Astrocyte of the cerebellum (primary cell): ENCODE results near the gene EML1.
"Not testable (repeated sequence)": the region's sequence is repeated elsewhere in the genome, so short reads cannot be mapped to it uniquely, and the experiment has no call there.

Source experiments
- DNase-seq: peaks from one replicate; pipeline ENCODE4 v3.0.0-alpha.2; 2011; ENCODE audit warnings: low read depth
- H3K4me3 ChIP-seq: 2 replicates; pipeline ENCODE4 v1.5.1; 2011; ENCODE audit warnings: mild to moderate bottlenecking, low read depth, low read length, moderate library complexity
- in situ Hi-C: cut with HindIII; loops from 2 replicates; pipeline ENCODE4 v1.10.0; 2017; ENCODE audit warnings: low sequenced_read_pairs
- TF ChIP-seq, protein P1 (sequence below): IDR thresholded peaks from 2 replicates; pipeline ENCODE4 v1.5.1; 2012; ENCODE audit warnings: low read length, low read depth, moderate library complexity, mild to moderate bottlenecking; ENCODE audit errors: missing control alignments

The EML1 gene

DNA sequence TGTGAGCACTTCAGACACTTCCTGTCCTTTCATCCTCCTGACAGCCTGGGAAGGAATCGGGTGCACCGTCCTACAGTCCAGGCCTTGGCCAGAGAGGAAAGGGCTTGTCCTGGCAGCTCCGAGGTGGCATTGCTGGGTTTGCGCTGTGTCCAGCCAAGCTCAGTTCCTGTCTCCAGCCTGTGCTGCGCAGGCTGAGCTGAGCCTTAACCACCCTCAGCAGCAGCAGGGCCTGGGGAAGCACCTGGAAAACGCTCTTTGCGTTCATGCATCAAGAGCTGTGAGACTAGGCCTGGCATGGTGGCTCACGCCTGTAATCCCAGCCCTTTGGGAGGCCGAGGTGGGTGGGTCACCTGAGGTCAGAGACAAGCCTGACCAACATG is 33.7 kb upstream of the EML1 start:
- no peak overlapping the region for H3K4me3 ChIP-seq
- TF ChIP-seq, protein P1, sequence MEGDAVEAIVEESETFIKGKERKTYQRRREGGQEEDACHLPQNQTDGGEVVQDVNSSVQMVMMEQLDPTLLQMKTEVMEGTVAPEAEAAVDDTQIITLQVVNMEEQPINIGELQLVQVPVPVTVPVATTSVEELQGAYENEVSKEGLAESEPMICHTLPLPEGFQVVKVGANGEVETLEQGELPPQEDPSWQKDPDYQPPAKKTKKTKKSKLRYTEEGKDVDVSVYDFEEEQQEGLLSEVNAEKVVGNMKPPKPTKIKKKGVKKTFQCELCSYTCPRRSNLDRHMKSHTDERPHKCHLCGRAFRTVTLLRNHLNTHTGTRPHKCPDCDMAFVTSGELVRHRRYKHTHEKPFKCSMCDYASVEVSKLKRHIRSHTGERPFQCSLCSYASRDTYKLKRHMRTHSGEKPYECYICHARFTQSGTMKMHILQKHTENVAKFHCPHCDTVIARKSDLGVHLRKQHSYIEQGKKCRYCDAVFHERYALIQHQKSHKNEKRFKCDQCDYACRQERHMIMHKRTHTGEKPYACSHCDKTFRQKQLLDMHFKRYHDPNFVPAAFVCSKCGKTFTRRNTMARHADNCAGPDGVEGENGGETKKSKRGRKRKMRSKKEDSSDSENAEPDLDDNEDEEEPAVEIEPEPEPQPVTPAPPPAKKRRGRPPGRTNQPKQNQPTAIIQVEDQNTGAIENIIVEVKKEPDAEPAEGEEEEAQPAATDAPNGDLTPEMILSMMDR: no peak
- in situ Hi-C loops: loop anchor here (10.0 kb wide), 1 partner anchor 115 kb away; no protein-coding TSS in a partner anchor

DNA sequence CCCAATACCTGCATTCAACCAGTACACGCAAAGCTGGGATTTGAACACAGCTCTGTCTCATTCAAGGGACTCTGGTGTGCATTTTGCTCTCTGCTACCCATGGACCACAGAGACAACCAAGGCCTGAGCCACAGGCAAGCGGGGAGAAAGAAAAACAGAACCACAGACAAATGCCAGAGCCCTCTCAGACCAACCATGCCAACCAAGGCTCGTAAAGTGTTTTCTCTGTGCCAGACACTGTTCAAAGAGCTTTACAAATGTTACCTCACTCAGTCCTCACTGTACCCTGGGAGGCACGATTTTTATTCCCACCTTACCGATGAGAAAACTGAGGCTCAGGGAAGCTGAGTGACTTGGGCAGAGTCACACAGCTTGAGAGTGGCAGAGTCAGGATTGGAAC is 32.4 kb upstream of the EML1 start:
- no peak for DNase-seq
- TF ChIP-seq, protein P1: no peak
- in situ Hi-C loops: no loop called here
- H3K4me3 ChIP-seq: no peak overlapping the region

More for the DNA sequence above, 33.7 kb upstream of the EML1 start:
- DNase-seq: no peak

DNA sequence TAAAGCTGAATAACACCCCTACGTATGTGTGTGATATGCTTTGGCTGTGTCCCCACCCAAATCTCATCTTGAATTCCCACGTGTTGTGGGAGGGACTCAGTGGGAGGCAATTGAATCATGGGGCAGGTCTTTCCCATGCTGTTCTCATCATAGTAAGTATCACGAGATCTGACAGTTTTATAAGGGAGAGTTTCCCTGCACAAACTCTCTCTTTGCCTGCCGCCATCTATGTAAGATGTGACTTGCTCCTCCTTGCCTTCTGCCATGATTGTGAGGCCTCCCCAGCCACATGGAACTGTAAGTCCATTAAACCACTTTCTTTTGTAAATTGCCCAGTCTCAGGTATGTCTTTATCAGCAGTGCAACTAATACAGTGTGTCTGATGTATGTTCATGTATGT is 30.3 kb upstream of the EML1 start:
- H3K4me3 ChIP-seq, DNase-seq, in situ Hi-C loops: not testable (repeated sequence)

DNA sequence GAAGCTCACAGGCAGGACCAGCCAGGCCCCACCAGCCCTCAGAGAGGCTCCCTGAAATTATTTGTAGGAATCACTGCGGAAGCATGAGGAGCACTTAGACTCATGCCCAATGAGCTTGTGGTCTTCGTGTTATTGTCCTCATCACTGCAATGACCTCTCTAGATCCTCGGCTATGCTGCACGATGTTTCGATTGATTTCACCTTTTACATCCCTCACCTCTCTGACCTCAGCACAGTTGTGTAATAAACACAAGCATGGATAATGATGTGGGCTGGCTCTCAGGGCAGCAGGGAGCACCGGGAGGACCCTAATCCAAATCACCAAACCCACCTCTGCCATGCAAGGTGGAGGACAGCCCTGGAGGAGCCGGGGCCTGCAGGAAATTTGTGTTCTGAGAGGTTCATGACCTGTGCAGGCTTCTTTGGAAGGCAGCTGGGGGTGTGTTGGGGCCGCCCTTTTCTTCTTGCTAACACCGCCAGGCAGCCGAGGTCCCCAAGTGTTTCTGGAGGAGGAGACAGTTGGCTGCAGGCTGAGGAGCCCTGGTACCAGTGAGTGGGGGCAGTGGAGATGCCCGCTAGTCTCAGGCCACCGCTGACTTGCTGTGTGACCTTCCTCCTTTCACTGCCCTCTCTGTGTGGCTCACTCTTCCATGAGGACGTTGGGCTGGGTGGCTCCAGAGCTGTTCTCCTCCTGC is 29.5 kb upstream of the EML1 start:
- H3K4me3 ChIP-seq: no peak overlapping the region
- no peak for DNase-seq
- in situ Hi-C loops: no loop called here
- TF ChIP-seq, protein P1: no peak

DNA sequence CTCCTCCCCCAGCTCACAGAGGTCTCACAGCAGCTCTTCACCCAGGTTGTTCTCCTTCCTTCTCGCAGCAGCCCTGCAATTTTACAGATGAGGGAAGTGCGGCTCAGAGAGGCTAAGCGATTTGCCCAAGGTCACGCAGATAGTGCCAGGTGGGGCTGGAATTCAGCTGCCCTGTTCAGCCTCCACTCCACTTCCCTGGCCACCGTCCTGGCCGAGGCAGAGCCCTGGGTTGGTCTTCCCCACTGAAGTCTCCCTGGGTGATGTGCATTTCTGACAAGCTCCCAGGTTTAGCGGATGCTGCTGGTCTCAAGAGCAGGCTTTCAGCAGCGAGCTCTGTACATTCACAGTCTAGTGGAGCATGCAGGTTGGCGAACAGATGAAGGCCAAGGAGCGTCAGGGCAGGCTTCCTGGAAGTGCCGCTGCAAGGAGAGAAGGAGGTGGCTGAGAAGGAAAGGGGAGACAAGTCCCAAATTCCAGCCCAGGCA is 28.9 kb upstream of the EML1 start:
- H3K4me3 ChIP-seq: no peak overlapping the region
- DNase-seq: no peak
- TF ChIP-seq, protein P1: no peak
- in situ Hi-C loops: no loop called here

DNA sequence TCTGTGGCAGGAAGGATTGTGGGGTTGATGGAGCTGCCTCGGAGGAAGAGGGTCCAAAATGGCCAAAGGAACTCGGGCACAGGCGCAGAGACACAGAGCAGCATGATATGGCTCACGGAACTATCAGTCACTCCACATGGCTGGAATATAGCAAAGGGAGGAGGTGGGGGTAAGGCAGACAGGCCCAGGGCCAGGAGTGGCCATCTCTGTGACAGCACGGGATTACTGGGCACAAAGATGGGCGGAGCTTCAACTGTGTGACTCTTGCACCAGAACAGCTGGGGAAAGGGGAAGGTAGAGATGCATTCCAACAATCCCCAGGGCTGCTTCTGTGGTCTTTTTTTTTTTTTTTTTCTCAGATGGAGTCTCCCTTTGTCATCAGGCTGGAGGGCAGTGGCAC is 24.8 kb upstream of the EML1 start:
- TF ChIP-seq, protein P1: no peak
- H3K4me3 ChIP-seq: no peak overlapping the region
- no peak for DNase-seq
- in situ Hi-C loops: no loop called here

DNA sequence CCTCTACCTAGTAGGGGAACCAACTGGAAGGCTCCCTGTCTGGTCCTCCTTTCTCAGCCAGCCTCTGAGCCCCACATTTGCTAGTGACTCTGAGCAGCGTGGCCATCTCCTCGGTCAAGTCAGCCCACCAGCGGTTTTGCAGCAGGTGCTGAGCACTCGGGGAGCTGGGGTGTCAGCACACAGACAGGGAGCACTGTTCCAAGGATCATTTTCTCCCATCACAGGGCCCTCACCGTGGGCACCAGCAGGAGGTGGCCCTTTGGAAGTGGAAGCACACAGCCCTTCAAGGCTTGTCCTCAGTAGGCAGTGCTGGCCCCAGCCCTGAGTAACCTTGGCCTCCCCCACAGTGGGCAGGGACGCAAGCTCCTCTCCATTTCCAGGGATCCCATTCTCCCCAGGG is 24.1 kb upstream of the EML1 start:
- DNase-seq: no peak
- H3K4me3 ChIP-seq: no peak overlapping the region
- TF ChIP-seq, protein P1: no peak
- in situ Hi-C loops: no loop called here
